Endometrial microvascular endothelial cells (primary cell): ENCODE results near the gene CIDEA. TPM values are rescaled to one million over a fixed set of nuclear protein-coding genes. Genes with fewer than 3 reads are reported as not detected.

ENCODE experiments used
- in situ Hi-C: cut with HindIII; loops from 2 replicates; pipeline ENCODE4 v1.10.0; 2017; ENCODE audit warnings: low sequenced_read_pairs, low pct_unique_long_range_greater_than_20kb; ENCODE audit errors: inconsistent ontology term
- total RNA-seq: library from RNA; depleted of rRNA; stranded (reverse); fragments of >200 nt; gene quantifications from one replicate; pipeline ENCODE4 v1.2.3, GENCODE V29; 2015; ENCODE audit errors: inconsistent ontology term

Gene CIDEA
- total RNA-seq, 1 donor from 2014 or later = not detected

GRCh38 chr18:12258719-12259705 lies 4.9 kb downstream of the CIDEA start:
- in situ Hi-C loops = no loop called here

GRCh38 chr18:12262748-12263147 lies 8.6 kb downstream of the CIDEA start:
- in situ Hi-C loops = no loop called here

GRCh38 chr18:12264864-12265263 lies 10.7 kb downstream of the CIDEA start:
- in situ Hi-C loops = no loop called here

- in situ Hi-C loops = no loop called here
Measured at GRCh38 chr18:12271376-12272235, 17.4 kb downstream of the CIDEA start.

GRCh38 chr18:12274793-12275192 lies 20.6 kb downstream of the CIDEA start:
- in situ Hi-C loops = no loop called here

- in situ Hi-C loops = no loop called here
Measured at GRCh38 chr18:12276736-12277554, 22.8 kb downstream of the CIDEA start.

- in situ Hi-C loops = no loop called here
Measured at GRCh38 chr18:12278215-12278671, 24.1 kb downstream of the CIDEA start.

GRCh38 chr18:12278741-12279682 lies 24.9 kb downstream of the CIDEA start:
- in situ Hi-C loops = no loop called here

GRCh38 chr18:12279781-12280531 lies 25.8 kb downstream of the CIDEA start:
- in situ Hi-C loops = no loop called here

- in situ Hi-C loops = no loop called here
Measured at GRCh38 chr18:12281861-12282260, 27.7 kb downstream of the CIDEA start.

- in situ Hi-C loops = no loop called here
Measured at GRCh38 chr18:12282442-12283039, 28.4 kb downstream of the CIDEA start.

- in situ Hi-C loops = no loop called here
Measured at GRCh38 chr18:12283256-12283655, 29.1 kb downstream of the CIDEA start.

GRCh38 chr18:12283666-12284065 lies 29.5 kb downstream of the CIDEA start:
- in situ Hi-C loops = no loop called here

- in situ Hi-C loops = no loop called here
Measured at GRCh38 chr18:12287131-12287681, 33.0 kb downstream of the CIDEA start.

- in situ Hi-C loops = no loop called here
Measured at GRCh38 chr18:12287684-12288402, 33.7 kb downstream of the CIDEA start.

- in situ Hi-C loops = no loop called here
Measured at GRCh38 chr18:12288403-12288755, 34.2 kb downstream of the CIDEA start.
